ENCODE measurements around the gene TRIL.

Gene TRIL

GRCh38 chr7:28983396-28984190 is 25.5 kb upstream of the TRIL start:
- DNase-seq (ENCODE audit: low read depth), result no peak

- DNase-seq (ENCODE audit: low read depth), result no peak
Measured at GRCh38 chr7:28981161-28981465, 23.0 kb upstream of the TRIL start.

GRCh38 chr7:28980451-28981160 is 22.5 kb upstream of the TRIL start:
- no peak for DNase-seq (ENCODE audit: low read depth)

DNA sequence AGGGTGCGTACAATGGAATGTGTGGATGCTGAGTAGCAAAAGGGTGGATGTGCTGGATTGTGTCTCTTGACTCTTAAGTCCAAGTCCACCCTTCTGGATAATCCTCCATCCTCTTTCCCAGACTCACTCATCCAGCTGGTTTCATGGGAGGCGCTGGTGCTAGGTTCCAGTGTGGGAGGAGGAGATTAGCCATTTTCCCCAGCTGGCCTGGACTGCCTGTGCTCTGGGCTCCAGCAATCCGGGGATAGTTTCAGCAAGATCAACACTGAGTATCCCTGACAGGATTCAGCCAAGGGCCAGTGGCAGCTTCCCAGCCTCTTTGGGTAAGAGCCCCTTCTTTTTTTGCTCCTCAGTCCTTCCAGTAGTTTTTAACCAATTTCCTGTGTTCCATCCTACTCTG is 21.6 kb upstream of the TRIL start:
- no peak for DNase-seq (ENCODE audit: low read depth)

DNA sequence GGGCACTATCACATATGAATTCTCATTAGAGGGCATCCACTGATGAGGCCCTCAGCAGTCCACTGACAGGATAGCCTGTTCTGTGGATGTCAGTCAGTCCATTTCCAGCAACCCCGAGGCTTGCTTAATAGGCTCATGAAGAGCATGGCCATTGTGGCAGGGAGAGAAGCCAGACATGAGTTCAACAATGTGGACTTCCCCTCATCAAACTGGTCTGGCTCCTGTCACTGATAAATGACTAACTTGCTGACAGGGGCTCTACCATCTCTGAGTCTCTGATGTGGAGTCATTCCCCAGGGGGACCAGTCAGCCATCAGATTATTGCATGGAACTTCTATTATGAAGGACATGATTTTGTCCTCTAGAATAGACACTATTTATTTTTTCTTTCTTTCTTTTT is 19.8 kb upstream of the TRIL start:
- DNase-seq (ENCODE audit: low read depth), result no peak

DNA sequence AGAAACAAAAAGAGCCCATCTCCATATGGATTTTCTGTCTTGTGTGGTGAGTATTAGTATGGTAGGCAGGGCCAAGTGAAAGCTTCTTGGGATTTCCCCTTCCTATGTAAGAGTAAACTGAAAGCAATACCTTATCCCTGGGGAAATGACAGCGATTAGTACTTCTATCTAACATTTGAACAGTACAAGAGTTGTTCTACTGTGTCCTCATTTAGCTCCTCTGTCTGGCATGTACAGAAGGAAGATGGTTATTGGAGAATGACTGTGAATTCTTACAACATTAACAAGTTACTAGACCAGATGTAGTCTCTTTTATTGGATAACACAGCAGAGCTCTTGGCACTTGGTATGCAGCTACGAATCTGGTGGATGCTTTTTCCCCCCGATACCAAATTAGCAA is 17.9 kb upstream of the TRIL start:
- no peak for DNase-seq (ENCODE audit: low read depth)

- no peak for DNase-seq (ENCODE audit: low read depth)
Measured at GRCh38 chr7:28973591-28973990, 15.5 kb upstream of the TRIL start.

GRCh38 chr7:28964056-28964455 is 5.9 kb upstream of the TRIL start:
- no peak for DNase-seq (ENCODE audit: low read depth)

GRCh38 chr7:28961972-28962371 is 3.8 kb upstream of the TRIL start:
- DNase-seq (ENCODE audit: low read depth), result no peak

GRCh38 chr7:28960071-28960840 is 2.1 kb upstream of the TRIL start:
- no peak for DNase-seq (ENCODE audit: low read depth)

DNA sequence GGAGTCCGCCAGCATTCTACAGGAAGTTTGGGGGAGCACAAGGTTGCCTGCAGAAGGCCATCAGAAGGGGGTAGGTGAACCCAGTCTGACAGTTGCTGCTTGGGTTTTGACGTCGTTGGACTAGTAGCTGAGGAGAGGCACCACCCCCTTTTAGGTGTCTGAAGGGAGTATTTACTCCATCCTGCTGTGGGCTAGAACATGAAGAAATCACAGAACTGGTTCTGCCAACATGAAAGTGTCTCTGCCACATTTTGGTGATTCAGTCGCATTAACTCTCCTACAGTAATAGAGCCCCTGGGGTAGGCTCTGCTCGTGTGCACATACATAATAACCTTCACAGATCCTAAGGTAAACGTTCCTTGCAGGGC is 834 bp upstream of the TRIL start:
- no peak for DNase-seq (ENCODE audit: low read depth)

- DNase-seq (ENCODE audit: low read depth), result no peak
Measured at GRCh38 chr7:28957751-28958234, 337 bp downstream of the TRIL start.

- no peak for DNase-seq (ENCODE audit: low read depth)
Measured at GRCh38 chr7:28957064-28957750, 923 bp downstream of the TRIL start.

DNA sequence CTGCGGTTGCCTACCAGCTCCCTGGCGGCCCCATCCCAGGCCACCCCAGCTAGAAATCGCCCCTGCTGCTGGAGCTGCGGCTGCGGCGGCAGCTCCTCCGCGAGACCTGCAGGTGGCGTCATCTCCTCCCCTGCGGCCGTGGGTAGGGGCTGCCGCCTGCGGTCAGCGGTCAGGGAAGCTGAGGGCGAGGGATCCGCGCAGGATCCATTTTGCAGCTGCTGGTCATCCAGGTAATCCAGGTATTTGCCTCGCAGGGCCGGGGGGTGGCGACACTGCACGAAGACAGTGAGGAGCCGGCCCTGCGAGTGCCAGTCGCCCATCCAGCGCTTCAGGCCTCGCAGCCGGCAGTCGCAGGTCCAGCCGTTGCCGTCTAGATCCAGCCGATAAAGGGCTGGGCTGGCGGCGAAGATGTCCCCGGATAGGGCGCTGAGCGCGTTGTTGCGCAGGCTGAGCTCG is 1.5 kb downstream of the TRIL start:
- DNase-seq (ENCODE audit: low read depth), result no peak

- no peak for DNase-seq (ENCODE audit: low read depth)
Measured at GRCh38 chr7:28955718-28956607, 2.2 kb downstream of the TRIL start.

- DNase-seq (ENCODE audit: low read depth), result no peak
Measured at GRCh38 chr7:28955356-28955717, 2.8 kb downstream of the TRIL start.

DNA sequence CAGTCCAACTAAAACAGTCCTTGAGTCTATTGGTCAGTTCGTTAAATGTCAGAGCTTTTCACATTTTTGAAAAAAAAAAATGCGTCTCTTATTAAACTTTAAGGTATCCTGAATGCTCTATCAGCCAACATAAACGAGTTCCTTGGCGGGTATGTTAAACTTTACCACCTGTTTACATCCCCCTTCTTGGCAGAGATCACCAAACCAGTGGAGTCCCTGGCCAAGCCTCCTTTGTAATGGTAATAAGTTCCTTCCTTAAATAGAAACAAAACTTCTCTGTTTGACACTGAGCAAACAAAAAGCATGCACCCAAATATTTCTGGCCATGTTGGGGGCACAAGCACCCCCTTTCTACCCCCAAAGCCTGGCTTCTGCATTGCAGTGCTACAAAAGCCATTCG is 3.2 kb downstream of the TRIL start:
- no peak for DNase-seq (ENCODE audit: low read depth)

DNA sequence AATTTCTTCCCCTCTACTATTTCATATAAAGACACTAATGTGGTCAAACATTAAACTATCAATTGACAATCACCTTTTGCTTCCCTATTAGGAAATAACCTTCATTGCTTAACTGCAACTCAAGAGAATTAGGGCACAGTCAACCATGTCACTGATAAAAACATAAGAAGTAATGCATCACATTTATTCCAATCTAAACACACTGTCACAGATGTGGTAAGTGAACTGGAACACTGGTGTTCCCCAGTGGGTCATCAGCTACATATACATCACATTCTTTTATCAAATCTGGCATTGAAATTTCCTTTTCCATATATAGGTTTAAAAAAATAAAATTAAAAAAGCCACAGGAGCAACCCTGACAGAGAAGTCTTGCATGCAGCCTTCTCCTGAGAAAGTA is 3.7 kb downstream of the TRIL start:
- DNase-seq (ENCODE audit: low read depth), result no peak

- no peak for DNase-seq (ENCODE audit: low read depth)
Measured at GRCh38 chr7:28953633-28954032, 4.5 kb downstream of the TRIL start.

GRCh38 chr7:28942168-28942567 is 16.0 kb downstream of the TRIL start:
- no peak for DNase-seq (ENCODE audit: low read depth)

- no peak for DNase-seq (ENCODE audit: low read depth)
Measured at GRCh38 chr7:28941633-28942032, 16.5 kb downstream of the TRIL start.
